ENCODE measurements around the gene MAST1.

GRCh38 chr19:12872255-12872654 is 33.9 kb downstream of the MAST1 start:
- TF ChIP-seq, protein P1, sequence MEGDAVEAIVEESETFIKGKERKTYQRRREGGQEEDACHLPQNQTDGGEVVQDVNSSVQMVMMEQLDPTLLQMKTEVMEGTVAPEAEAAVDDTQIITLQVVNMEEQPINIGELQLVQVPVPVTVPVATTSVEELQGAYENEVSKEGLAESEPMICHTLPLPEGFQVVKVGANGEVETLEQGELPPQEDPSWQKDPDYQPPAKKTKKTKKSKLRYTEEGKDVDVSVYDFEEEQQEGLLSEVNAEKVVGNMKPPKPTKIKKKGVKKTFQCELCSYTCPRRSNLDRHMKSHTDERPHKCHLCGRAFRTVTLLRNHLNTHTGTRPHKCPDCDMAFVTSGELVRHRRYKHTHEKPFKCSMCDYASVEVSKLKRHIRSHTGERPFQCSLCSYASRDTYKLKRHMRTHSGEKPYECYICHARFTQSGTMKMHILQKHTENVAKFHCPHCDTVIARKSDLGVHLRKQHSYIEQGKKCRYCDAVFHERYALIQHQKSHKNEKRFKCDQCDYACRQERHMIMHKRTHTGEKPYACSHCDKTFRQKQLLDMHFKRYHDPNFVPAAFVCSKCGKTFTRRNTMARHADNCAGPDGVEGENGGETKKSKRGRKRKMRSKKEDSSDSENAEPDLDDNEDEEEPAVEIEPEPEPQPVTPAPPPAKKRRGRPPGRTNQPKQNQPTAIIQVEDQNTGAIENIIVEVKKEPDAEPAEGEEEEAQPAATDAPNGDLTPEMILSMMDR (IDR thresholded peaks at IDR 0.05; ENCODE audit: borderline replicate concordance, extremely low read depth, low read length, poor library complexity, severe bottlenecking), result no peak
- no peak for TF ChIP-seq EZH2 (IDR thresholded peaks at IDR 0.05; ENCODE audit: borderline replicate concordance, low read depth, low read length, severe bottlenecking)
